Liver (tissue), 9 donors: ENCODE data around the gene TANC1. TPM values are rescaled to one million over a fixed set of nuclear protein-coding genes. Genes with fewer than 3 reads are reported as not detected.

ENCODE experiments used
- DNase-seq: peaks from one replicate; pipeline ENCODE4 v3.0.0-alpha.2; 2017; ENCODE audit warnings: low spot score
- H3K27ac ChIP-seq, 2 donors: one replicate each; pipeline ENCODE4 v1.7.0; 2013; ENCODE audit warnings: inconsistent platforms in 2 of 2, low read length in 2 of 2, control low read depth in 1 of 2, low read depth in 1 of 2, mild to moderate bottlenecking in 1 of 2
- H3K27me3 ChIP-seq, 4 donors: one replicate each; pipeline versions ENCODE4 v1.6.1 to v1.7.0; 2013; ENCODE audit warnings: low read length in 3 of 4, inconsistent platforms in 1 of 4, mild to moderate bottlenecking in 1 of 4, moderate library complexity in 1 of 4; ENCODE audit not compliant: control insufficient read depth in 4 of 4, insufficient read depth in 4 of 4
- H3K36me3 ChIP-seq, 4 donors: one replicate each; pipeline versions ENCODE4 v1.6.1 to v1.7.0; 2013; ENCODE audit warnings: low read length in 3 of 4, mild to moderate bottlenecking in 3 of 4, low read depth in 1 of 4, moderate library complexity in 1 of 4; ENCODE audit not compliant: control insufficient read depth in 4 of 4, insufficient read depth in 3 of 4
- H3K4me1 ChIP-seq, 4 donors: one replicate each; pipeline versions ENCODE4 v1.6.1 to v1.7.0; 2013; ENCODE audit warnings: low read length in 3 of 4, mild to moderate bottlenecking in 3 of 4, moderate library complexity in 1 of 4; ENCODE audit not compliant: control insufficient read depth in 4 of 4, insufficient read depth in 4 of 4
- H3K4me3 ChIP-seq, 3 donors: one replicate each; pipeline versions ENCODE4 v1.6.1 to v1.7.0; 2013; ENCODE audit warnings: low read length in 3 of 3, control low read depth in 1 of 3, low read depth in 1 of 3, mild to moderate bottlenecking in 1 of 3
- H3K9ac ChIP-seq, 2 donors: one replicate each; pipeline ENCODE4 v1.7.0; 2013; ENCODE audit warnings: low read length in 2 of 2, mild to moderate bottlenecking in 2 of 2, moderate library complexity in 2 of 2, control low read depth in 1 of 2, low read depth in 1 of 2
- H3K9me3 ChIP-seq, 4 donors: one replicate each; pipeline versions ENCODE4 v1.6.1 to v1.7.0; 2013; ENCODE audit warnings: low read length in 3 of 4; ENCODE audit not compliant: control insufficient read depth in 4 of 4
- EGR1 ChIP-seq, 2 donors: IDR thresholded peaks; 2 replicates each; pipeline ENCODE4 v1.6.1; 2016 to 2018; ENCODE audit warnings: antibody characterized with exemption in 2 of 2, low read depth in 2 of 2
- FOXA1 ChIP-seq: IDR thresholded peaks from 2 replicates; pipeline ENCODE4 v1.6.1; 2016; ENCODE audit warnings: antibody characterized with exemption
- FOXA2 ChIP-seq: IDR thresholded peaks from 2 replicates; pipeline ENCODE4 v1.6.1; 2016; ENCODE audit warnings: antibody characterized with exemption
- HNF4G ChIP-seq: IDR thresholded peaks from 2 replicates; pipeline ENCODE4 v1.6.1; 2016; ENCODE audit warnings: antibody characterized with exemption
- JUND ChIP-seq, 2 donors: IDR thresholded peaks; 2 replicates each; pipeline ENCODE4 v1.6.1; 2016; ENCODE audit warnings: antibody characterized with exemption in 2 of 2
- NR2F2 ChIP-seq: IDR thresholded peaks from 2 replicates; pipeline ENCODE4 v1.6.1; 2016; ENCODE audit warnings: antibody characterized with exemption
- RXRA ChIP-seq, 2 donors: IDR thresholded peaks; 2 replicates each; pipeline ENCODE4 v1.6.1; 2017 to 2018; ENCODE audit warnings: antibody characterized with exemption in 2 of 2, mild to moderate bottlenecking in 1 of 2
- SP1 ChIP-seq: IDR thresholded peaks from 2 replicates; pipeline ENCODE4 v1.6.1; 2018; ENCODE audit warnings: antibody characterized with exemption, mild to moderate bottlenecking
- TAF1 ChIP-seq: conservative IDR thresholded peaks from 2 replicates; pipeline ENCODE4 v1.6.1; 2016; ENCODE audit warnings: antibody characterized with exemption, mild to moderate bottlenecking
- YY1 ChIP-seq: IDR thresholded peaks from 2 replicates; pipeline ENCODE4 v1.6.1; 2016; ENCODE audit warnings: antibody characterized with exemption, mild to moderate bottlenecking
- WGBS: extraction: QIAGEN DNeasy Blood & Tissue Kit; methylation state at CpG from one replicate; pipeline ENCODE4 v1.1.7; 2013; 5-methylcytosine and 5-hydroxymethylcytosine counted together
- polyA plus RNA-seq, 2 donors: library from polyadenylated mRNA; stranded (reverse) in 1 of 2; unstranded in 1 of 2; fragments of 200-250 nt in 1 of 2; fragments of >200 nt in 1 of 2; fragmentation: Nextera tagmentation in 1 of 2; extraction: Ambion mirVana in 1 of 2; gene quantifications; one replicate each; pipeline versions ENCODE4 v1.2.1 to v1.2.3, GENCODE V29; 2013 to 2015
- total RNA-seq, 2 donors: library from RNA; depleted of rRNA; stranded (reverse); fragments of >200 nt; gene quantifications; one replicate each; pipeline ENCODE4 v1.2.3, GENCODE V29; 2014
- TF ChIP-seq, protein P1 (sequence below): IDR thresholded peaks from 2 replicates; pipeline ENCODE4 v1.6.1; 2016; ENCODE audit warnings: antibody characterized with exemption
- TF ChIP-seq, protein P2 (sequence below): IDR thresholded peaks from 2 replicates; pipeline ENCODE4 v1.6.1; 2016; ENCODE audit warnings: antibody characterized with exemption, mild to moderate bottlenecking
- TF ChIP-seq, protein P3 (sequence below): fragments of 150-350 bp; IDR thresholded peaks from 2 replicates; pipeline ENCODE4 v1.5.1; 2017; ENCODE audit warnings: improper control_type of control experiment, low read depth, low read length; ENCODE audit not compliant: missing input control
- donor health status: healthy.
- donor health status: healthy.
- donor health status: healthy.
- donor health status: healthy.
- donor health status: healthy.

The TANC1 gene
- total and polyA plus RNA-seq, 4 donors, result 3.7 to 17.7 (median 5.2) TPM

DNA sequence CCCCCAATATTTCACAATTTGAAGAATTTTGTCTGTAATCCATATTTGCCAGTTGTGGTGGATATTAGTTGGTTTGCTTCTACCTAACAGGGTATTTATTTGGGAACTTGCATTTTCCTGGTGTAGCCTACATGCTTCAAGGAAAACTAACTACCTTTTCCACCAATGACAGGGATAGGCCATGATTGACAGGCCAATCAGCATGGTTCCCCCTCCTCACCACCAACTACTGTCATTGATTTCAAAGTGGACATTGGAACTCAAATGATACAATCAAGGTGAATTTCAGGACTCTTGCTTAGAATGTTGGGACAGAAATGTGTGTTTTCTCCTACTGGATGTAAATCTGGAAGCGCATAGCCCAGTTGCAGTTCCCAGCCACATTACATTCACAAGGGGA, 10.1 kb upstream of the TANC1 start:
- H3K4me3 ChIP-seq, result no peak overlapping the region
- TF ChIP-seq JUND (IDR thresholded peaks at IDR 0.05) (no peak), TAF1 (no peak), HNF4G (no peak), RXRA (IDR thresholded peaks at IDR 0.05) (no peak), FOXA2 (no peak), FOXA1 (no peak), NR2F2 (no peak), EGR1 (IDR thresholded peaks at IDR 0.05; ENCODE audit: low read depth in 2 of 2) (no peak), SP1 (no peak)
- TF ChIP-seq, protein P1, sequence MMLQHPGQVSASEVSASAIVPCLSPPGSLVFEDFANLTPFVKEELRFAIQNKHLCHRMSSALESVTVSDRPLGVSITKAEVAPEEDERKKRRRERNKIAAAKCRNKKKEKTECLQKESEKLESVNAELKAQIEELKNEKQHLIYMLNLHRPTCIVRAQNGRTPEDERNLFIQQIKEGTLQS, result no peak
- TF ChIP-seq, protein P2, sequence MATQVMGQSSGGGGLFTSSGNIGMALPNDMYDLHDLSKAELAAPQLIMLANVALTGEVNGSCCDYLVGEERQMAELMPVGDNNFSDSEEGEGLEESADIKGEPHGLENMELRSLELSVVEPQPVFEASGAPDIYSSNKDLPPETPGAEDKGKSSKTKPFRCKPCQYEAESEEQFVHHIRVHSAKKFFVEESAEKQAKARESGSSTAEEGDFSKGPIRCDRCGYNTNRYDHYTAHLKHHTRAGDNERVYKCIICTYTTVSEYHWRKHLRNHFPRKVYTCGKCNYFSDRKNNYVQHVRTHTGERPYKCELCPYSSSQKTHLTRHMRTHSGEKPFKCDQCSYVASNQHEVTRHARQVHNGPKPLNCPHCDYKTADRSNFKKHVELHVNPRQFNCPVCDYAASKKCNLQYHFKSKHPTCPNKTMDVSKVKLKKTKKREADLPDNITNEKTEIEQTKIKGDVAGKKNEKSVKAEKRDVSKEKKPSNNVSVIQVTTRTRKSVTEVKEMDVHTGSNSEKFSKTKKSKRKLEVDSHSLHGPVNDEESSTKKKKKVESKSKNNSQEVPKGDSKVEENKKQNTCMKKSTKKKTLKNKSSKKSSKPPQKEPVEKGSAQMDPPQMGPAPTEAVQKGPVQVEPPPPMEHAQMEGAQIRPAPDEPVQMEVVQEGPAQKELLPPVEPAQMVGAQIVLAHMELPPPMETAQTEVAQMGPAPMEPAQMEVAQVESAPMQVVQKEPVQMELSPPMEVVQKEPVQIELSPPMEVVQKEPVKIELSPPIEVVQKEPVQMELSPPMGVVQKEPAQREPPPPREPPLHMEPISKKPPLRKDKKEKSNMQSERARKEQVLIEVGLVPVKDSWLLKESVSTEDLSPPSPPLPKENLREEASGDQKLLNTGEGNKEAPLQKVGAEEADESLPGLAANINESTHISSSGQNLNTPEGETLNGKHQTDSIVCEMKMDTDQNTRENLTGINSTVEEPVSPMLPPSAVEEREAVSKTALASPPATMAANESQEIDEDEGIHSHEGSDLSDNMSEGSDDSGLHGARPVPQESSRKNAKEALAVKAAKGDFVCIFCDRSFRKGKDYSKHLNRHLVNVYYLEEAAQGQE, result no peak
- TF ChIP-seq, protein P3, sequence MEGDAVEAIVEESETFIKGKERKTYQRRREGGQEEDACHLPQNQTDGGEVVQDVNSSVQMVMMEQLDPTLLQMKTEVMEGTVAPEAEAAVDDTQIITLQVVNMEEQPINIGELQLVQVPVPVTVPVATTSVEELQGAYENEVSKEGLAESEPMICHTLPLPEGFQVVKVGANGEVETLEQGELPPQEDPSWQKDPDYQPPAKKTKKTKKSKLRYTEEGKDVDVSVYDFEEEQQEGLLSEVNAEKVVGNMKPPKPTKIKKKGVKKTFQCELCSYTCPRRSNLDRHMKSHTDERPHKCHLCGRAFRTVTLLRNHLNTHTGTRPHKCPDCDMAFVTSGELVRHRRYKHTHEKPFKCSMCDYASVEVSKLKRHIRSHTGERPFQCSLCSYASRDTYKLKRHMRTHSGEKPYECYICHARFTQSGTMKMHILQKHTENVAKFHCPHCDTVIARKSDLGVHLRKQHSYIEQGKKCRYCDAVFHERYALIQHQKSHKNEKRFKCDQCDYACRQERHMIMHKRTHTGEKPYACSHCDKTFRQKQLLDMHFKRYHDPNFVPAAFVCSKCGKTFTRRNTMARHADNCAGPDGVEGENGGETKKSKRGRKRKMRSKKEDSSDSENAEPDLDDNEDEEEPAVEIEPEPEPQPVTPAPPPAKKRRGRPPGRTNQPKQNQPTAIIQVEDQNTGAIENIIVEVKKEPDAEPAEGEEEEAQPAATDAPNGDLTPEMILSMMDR, result no peak
- no peak for DNase-seq
- no peaks in the 10 kb centered on the region for H3K36me3 ChIP-seq
- no peak overlapping the region for H3K9ac ChIP-seq
- H3K4me1 ChIP-seq, result peaks cover 0 to 5% (median 3%) of the 10 kb centered on the region in 4 donors
- no peak overlapping the region for H3K27ac ChIP-seq
- 100% methylated on average over 1 of the region's 1 CpG for WGBS
- H3K27me3 ChIP-seq, result no peaks in the 10 kb centered on the region
- H3K9me3 ChIP-seq, result no peaks in the 10 kb centered on the region

DNA sequence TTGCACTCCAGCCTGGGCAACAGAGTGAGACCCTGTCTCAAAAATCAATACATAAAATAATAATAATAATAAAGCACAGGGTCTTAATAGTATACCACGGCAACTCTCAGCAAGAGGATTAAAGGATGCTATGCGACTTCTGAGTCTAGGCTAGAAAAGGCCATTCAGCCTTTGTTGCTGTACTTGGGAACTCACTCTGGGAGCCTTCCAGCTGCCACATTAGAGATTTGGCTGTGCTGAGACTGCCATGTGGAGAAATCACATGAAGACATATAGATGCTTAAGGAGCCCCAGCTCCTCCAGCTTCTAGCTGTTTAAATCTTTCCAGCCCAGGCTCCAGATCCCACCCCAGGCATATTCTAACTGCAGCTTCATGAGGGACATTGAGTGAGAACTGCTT, 8.2 kb upstream of the TANC1 start:
- Histone ChIP-seq H3K36me3 (no peaks in the 10 kb centered on the region), H3K4me3 (no peak overlapping the region), H3K4me1 (no peaks in the 10 kb centered on the region), H3K9me3 (no peaks in the 10 kb centered on the region), H3K27ac (no peak overlapping the region), H3K9ac (no peak overlapping the region), H3K27me3 (no peaks in the 10 kb centered on the region)
- TF ChIP-seq, protein P3, result no peak
- TF ChIP-seq YY1 (no peak), JUND (IDR thresholded peaks at IDR 0.05) (no peak), EGR1 (IDR thresholded peaks at IDR 0.05; ENCODE audit: low read depth in 2 of 2) (no peak)
- DNase-seq, result no peak
- over 99% methylated on average over 2 of the region's 2 CpGs for WGBS
